Natural killer cell treated with Interleukin-12 subunit alpha and Interleukin-12 subunit beta and Interleukin-15 and Interleukin-18, amount 100 ng/mL, for 72 hours (primary cell): Measurements from ENCODE around the gene FGGY. TPM values are rescaled to one million over a fixed set of nuclear protein-coding genes. Genes with fewer than 3 reads are reported as not detected.
A peak's percentile ranks its signal among the peaks of the same experiment; 100 is the strongest.
"Not testable (repeated sequence)": the region's sequence is repeated elsewhere in the genome, so short reads cannot be mapped to it uniquely, and the experiment has no call there.

ENCODE experiments used
- ATAC-seq, 2 donors: fragments of 150-1000 bp; cut with Tn5 transposase in 1 of 2; sonication (Bioruptor Pico), chemical (Tn5 transposase) in 1 of 2; 2 replicates each; pipeline ENCODE4 v1.10.0; 2021
- DNase-seq: peaks from one replicate; pipeline ENCODE4 v3.0.0; 2022; ENCODE audit warnings: low spot score
- H3K27ac Mint-ChIP-seq, 2 donors: 1 replicate in 1 of 2; 2 replicates in 1 of 2; pipeline ENCODE4 v1.8.0; 2022; ENCODE audit warnings: mixed read lengths in 2 of 2, mild to moderate bottlenecking in 1 of 2, moderate library complexity in 1 of 2
- H3K27me3 Mint-ChIP-seq, 2 donors: 1 replicate in 1 of 2; 2 replicates in 1 of 2; pipeline ENCODE4 v1.8.0; 2022; ENCODE audit warnings: mixed read lengths in 2 of 2
- H3K36me3 Mint-ChIP-seq: one replicate; pipeline ENCODE4 v1.8.0; 2022; ENCODE audit warnings: mixed read lengths
- H3K4me1 Mint-ChIP-seq, 2 donors: 1 replicate in 1 of 2; 2 replicates in 1 of 2; pipeline ENCODE4 v1.8.0; 2022; ENCODE audit warnings: low read depth in 2 of 2, mixed read lengths in 2 of 2, mild to moderate bottlenecking in 1 of 2
- H3K4me3 Mint-ChIP-seq: one replicate; pipeline ENCODE4 v1.8.0; 2022; ENCODE audit warnings: mixed read lengths
- H3K9me3 Mint-ChIP-seq: 2 replicates; pipeline ENCODE4 v1.8.0; 2022; ENCODE audit warnings: mixed read lengths
- total RNA-seq, 2 donors: library from RNA; stranded (reverse); gene quantifications; one replicate each; pipeline ENCODE4 v1.2.3, GENCODE V29; 2022

FGGY gene
- total RNA-seq, 2 donors from 2014 or later = 10.9 to 11.9 TPM

DNA sequence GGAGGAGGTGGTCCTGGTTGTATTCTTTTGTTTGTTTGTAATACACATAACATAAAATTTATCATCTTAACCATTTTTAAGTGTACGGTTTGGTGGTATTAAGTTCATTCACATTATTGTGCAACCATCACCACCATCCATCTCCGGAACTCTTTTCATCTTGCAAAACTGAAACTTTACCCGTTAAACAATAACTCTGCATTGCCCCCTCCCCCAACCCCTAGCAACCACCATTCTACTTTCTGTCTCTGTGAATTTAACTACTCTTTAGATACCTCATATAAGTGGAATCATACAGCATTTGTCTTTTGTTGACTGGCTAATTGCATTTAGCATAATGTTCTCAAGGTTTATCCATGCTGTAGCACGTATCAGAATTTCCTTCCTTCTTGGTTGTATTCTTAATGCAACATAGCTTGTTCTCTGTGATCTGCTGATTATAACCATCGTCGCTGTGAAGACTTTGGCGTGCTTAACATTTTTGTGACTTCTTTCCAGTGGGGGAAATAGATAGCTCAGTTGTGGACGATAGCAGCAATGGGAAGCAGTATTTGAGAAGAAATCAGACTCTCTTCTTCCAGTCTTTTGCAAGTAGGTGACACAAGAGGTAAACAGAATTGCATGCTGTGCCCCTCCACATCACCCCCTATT, 400.4 kb downstream of the FGGY start:
- peak overlapping the region; percentile 47 to 55 for H3K27ac Mint-ChIP-seq
- no peaks in the 10 kb centered on the region for H3K27me3 Mint-ChIP-seq
- ATAC-seq (peak; percentile 76 to 81), DNase-seq (no peak)
- H3K4me1 Mint-ChIP-seq = peaks cover 27 to 30% of the 10 kb centered on the region in 2 donors
- H3K36me3 Mint-ChIP-seq = no peaks in the 10 kb centered on the region
- peak overlapping the region; percentile 73 for H3K4me3 Mint-ChIP-seq
- no peaks in the 10 kb centered on the region for H3K9me3 Mint-ChIP-seq

DNA sequence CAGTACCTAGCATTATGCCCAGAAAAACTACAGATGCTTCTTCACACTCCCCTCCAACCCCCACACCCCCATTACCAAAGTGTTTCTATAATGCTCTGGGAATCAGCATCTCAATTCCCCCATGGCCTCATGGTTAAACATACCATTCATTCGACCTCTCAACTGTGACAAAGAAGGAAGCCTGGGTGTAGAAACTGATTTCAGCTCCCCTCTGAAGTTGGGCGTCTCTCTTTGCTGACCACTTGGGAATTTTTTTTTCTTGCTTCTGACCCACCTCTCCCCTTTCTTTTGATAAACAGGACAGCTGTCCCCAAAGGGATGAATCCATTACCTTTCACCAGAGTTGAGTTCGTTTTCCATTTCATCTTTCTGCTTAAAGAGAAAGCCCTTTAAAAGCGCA, 401.5 kb downstream of the FGGY start:
- Mint-ChIP-seq H3K27me3 (no peaks in the 10 kb centered on the region), H3K4me1 (peaks cover 25 to 27% of the 10 kb centered on the region in 2 donors), H3K9me3 (no peaks in the 10 kb centered on the region), H3K36me3 (no peaks in the 10 kb centered on the region), H3K27ac (peak overlapping the region; percentile 47 to 55), H3K4me3 (peak overlapping the region; percentile 73)
- DNase-seq = no peak
- no peak for ATAC-seq

DNA sequence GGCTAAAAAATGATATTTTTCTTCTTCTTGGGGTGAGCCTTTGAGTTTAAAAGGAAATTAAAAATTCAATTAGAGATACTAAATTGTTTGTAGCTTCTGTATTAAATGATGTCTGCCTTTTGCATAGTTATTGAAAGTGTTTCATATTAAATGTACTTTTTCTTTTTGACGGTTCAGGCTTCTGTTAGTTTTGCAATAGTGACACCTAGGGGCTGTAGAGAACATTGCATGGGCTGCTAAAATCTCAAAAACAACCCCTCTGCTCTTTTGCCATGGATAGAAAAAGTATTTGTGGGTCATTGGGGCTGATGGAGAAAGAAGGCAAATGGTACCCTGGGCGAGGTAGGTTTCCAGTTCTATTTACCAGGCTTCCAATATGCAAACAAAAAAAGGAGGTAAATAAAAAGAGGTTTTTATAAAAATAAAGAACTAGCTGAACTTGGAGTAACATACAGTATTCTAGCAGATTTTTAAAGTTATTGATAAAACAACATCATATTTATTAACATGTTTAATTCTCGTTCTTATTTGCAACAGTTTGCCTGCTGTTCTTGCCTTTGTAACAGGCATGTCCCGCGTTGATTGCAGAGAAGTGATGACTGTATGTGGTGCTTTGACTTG, 402.4 kb downstream of the FGGY start:
- Mint-ChIP-seq H3K36me3 (no peaks in the 10 kb centered on the region), H3K4me1 (peaks cover 23 to 24% of the 10 kb centered on the region in 2 donors), H3K27ac (peak overlapping the region; percentile 47 to 55), H3K27me3 (no peaks in the 10 kb centered on the region), H3K4me3 (no peak overlapping the region), H3K9me3 (no peaks in the 10 kb centered on the region)
- DNase-seq (no peak), ATAC-seq (peak; percentile 49 to 56)

DNA sequence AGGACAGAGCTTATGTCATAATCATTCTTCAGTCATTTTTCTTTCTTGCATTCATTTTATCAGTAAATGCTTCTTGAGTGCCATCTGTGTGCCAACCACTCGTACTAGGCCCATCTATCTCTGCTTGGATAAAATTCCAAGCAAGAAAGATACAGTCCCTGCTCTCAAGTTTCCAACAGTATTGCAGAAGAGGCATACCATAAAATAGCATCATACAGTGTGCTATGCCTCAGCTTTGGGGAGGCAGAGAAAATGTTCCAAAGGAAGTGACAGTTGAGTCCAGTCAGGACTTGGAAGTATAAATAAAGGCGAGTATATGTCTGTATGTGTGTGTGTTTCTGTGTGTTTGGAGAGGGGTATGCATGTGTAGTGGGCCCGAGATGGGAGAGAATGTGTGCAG, 404.5 kb downstream of the FGGY start:
- H3K27me3 Mint-ChIP-seq = no peaks in the 10 kb centered on the region
- ATAC-seq = no peak

DNA sequence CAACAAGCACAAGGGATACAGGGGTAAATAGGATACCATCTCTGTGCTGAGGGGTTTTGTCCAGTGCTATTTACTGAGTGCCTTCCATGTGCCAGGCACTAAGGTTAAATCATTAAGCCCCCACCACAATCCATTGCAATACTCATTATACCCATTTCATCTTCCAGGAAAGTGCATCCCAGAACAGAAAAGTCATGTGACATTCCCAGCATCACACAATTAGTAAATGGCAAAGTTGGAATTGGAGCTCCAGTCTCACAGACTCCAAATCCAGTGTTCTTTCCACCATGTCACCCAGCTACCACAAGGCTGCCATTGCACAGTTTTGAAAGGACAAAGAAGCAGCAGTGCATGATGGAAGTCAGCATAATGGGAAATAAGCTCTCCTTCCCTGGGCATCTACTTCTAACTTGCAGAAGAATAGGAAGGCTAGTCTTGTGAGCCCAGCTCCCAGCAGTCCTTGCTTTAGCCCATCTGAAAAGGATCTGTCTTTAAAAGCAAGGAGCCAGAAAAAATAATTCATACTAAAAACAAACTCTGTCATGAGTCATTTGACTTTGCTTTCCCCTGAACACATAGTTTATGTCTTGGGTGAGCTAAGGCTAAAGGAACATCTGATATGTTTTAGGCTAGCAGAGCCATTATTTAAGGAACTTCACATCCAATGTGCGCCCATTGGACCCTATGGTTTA, 406.5 kb downstream of the FGGY start:
- no peak for DNase-seq
- H3K9me3 Mint-ChIP-seq = no peaks in the 10 kb centered on the region
- no peaks in the 10 kb centered on the region for H3K36me3 Mint-ChIP-seq
- ATAC-seq = no peak
- no peaks in the 10 kb centered on the region for H3K27me3 Mint-ChIP-seq
- no peak overlapping the region for H3K4me3 Mint-ChIP-seq
- peaks cover 4 to 8% of the 10 kb centered on the region in 2 donors for H3K4me1 Mint-ChIP-seq
- no peak overlapping the region for H3K27ac Mint-ChIP-seq

More for the DNA sequence above, 404.5 kb downstream of the FGGY start:
- H3K4me1 Mint-ChIP-seq = peaks cover 23 to 25% of the 10 kb centered on the region in 2 donors
- H3K9me3 Mint-ChIP-seq = no peaks in the 10 kb centered on the region
- H3K27ac Mint-ChIP-seq = no peak overlapping the region
- no peak for DNase-seq
- no peak overlapping the region for H3K4me3 Mint-ChIP-seq
- H3K36me3 Mint-ChIP-seq = no peaks in the 10 kb centered on the region

DNA sequence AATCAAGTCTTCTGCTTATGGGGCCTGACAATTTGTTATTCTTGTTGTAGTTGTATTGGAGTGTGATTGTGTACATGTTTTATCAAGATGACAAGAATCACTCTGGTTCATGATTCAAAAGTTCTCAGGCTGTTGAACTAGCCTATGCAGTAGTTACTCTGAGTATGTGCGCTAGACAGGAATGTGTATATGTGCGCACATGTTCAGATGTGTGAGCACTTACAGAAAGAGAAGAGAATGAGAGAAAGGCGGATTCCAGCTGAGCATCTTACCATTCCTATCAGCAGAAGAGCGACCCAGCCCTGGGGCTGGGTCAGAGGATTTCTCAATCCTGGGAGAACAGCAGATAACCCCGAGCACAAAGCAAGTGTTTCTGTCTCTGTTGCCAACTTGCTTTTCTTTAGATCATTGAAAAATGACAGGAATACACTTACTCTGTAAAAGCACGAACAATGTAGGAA, 407.1 kb downstream of the FGGY start:
- Mint-ChIP-seq H3K36me3 (no peaks in the 10 kb centered on the region), H3K9me3 (no peaks in the 10 kb centered on the region), H3K27me3 (no peaks in the 10 kb centered on the region), H3K4me1 (peaks cover 0 to 5% of the 10 kb centered on the region in 2 donors), H3K27ac (no peak overlapping the region), H3K4me3 (no peak overlapping the region)
- DNase-seq (no peak), ATAC-seq (no peak)

DNA sequence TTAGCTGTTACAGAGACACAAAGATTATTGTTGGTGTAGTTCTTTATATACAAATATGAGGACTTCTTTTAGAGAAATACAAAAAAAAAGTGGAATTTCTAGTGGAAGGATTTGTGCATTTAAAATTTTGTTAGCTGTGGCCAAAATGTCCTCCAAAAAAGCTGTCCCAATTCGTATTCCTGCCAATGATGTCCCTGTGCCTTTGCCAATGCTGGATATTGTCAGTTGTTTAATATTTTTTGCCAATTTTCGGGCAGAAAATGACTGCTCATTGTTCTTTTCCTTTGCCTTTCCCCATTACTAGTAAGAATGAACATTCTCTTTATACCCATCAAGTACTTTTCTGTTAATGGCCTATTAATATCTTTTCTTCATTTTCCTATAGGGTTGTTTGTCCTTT, 407.8 kb downstream of the FGGY start:
- H3K27me3 Mint-ChIP-seq = no peaks in the 10 kb centered on the region
- ATAC-seq (no peak), DNase-seq (no peak)
- peaks cover 0 to 2% of the 10 kb centered on the region in 2 donors for H3K4me1 Mint-ChIP-seq
- no peak overlapping the region for H3K4me3 Mint-ChIP-seq
- H3K9me3 Mint-ChIP-seq = no peaks in the 10 kb centered on the region
- H3K27ac Mint-ChIP-seq = no peak overlapping the region
- no peaks in the 10 kb centered on the region for H3K36me3 Mint-ChIP-seq

DNA sequence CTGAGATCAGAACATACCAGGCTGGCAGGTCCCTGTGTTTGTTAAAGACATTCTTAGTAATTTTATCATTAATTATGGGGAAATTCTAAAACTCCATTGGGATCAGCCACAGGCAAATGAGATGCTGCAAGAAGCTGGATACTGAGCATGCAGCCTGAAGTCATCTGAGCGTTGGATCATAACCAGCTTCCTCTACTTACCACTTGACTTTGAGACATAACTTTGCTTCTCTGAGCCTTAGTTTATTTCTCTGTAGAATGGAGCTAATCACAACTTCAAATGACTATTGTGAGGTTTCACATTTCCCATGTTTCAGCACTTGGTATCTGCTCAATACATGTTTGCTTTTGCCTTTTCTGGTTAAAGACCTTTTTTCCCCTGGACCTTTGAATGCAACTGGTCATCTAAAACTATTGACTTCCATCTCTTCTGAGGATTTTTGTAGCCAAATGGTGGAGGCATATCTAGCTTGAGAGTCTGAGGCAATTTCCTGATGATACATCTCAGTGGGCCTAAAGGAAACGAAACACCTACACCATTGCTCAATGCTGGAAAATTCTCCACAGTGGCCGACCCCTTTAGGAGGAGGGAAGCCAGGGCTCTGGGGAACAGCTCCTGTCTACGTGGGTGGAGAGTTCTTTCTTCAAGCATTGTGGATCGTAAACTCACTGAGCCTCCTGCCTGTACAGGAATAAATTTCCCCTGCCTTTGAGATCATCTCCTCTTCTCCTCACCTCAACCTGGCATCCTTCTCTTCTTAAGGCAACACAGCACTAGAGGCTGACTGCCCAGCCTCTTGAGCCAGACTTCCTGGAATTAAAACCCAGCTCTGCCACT, 408.8 kb downstream of the FGGY start:
- Mint-ChIP-seq H3K9me3 (no peaks in the 10 kb centered on the region), H3K27me3 (no peaks in the 10 kb centered on the region), H3K27ac (no peak overlapping the region), H3K36me3 (no peaks in the 10 kb centered on the region), H3K4me3 (no peak overlapping the region), H3K4me1 (peaks cover 0 to 2% of the 10 kb centered on the region in 2 donors)
- no peak for DNase-seq
- ATAC-seq = no peak

DNA sequence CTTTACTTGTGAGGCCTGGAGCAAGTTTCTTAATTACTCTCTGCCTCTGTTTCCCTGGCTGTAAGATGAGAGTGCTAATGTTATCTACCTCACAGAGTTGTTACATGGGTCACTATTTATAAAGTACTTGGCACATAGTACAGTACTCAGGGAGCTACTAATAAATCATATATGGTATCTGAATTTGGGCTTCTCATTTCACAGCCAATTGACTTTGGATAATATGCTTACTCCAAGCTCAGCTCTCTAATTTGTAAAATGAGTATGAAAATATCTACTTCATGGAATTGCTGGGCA, 409.4 kb downstream of the FGGY start:
- Mint-ChIP-seq H3K27ac (no peak overlapping the region), H3K27me3 (no peaks in the 10 kb centered on the region), H3K4me1 (peaks cover 0 to 2% of the 10 kb centered on the region in 2 donors), H3K36me3 (no peaks in the 10 kb centered on the region), H3K9me3 (no peaks in the 10 kb centered on the region), H3K4me3 (no peak overlapping the region)
- DNase-seq (no peak), ATAC-seq (no peak)

DNA sequence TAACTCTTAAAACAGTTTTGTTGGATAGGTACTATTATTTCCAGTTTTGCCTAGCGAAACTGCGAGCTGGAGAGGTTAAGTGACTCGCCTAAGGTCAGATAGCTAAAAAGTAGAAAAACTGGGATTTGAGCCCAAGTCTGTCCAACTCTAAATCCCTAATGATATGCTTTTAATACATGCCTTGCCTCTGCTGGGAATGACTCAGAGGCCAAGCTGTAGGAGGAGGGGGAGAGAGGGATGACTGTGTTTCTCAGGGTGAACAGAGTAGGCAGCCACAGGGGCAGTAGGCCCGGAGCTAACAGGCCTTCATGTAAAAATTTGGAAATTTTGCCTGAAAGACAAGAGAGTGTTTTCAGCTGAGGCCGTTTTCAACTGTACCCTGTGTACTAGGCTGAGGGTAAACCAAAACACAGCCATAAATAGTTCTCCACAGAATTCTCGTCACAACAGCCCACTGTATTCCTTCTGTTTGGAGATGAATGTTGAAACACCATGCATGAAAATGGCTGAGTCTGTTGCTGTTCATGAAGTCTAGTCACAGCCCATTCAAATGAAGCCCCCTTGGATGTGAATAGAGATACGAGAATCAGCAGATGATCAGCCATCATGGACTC, 410.4 kb downstream of the FGGY start:
- peaks cover 0 to 2% of the 10 kb centered on the region in 2 donors for H3K4me1 Mint-ChIP-seq
- DNase-seq (no peak), ATAC-seq (no peak)
- H3K27me3 Mint-ChIP-seq = no peaks in the 10 kb centered on the region
- H3K9me3 Mint-ChIP-seq = no peaks in the 10 kb centered on the region
- H3K4me3 Mint-ChIP-seq = no peak overlapping the region
- H3K27ac Mint-ChIP-seq = no peak overlapping the region
- no peaks in the 10 kb centered on the region for H3K36me3 Mint-ChIP-seq

DNA sequence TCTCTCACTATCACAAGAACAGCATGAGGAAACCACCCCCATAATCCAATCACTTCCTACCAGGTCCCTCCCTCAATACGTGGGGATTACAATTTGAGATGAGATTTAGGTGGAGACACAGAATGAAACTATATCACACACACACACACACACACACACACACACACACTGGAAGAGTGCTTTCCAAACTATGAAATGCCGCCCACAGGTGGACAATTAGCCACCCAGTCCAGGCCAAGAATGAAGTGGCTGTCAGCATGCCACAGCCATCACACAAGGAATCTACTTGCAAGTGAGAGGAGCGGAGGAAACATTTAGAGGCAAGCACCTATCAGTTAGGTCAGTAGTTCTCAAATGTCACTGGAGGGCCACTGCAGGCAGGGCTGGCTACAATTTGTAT, 412.4 kb downstream of the FGGY start:
- Mint-ChIP-seq H3K9me3 (no peaks in the 10 kb centered on the region), H3K4me3 (no peak overlapping the region), H3K27ac (no peak overlapping the region), H3K36me3 (no peaks in the 10 kb centered on the region), H3K27me3 (no peaks in the 10 kb centered on the region), H3K4me1 (peaks cover 0 to 2% of the 10 kb centered on the region in 2 donors)
- ATAC-seq (no peak), DNase-seq (no peak)

DNA sequence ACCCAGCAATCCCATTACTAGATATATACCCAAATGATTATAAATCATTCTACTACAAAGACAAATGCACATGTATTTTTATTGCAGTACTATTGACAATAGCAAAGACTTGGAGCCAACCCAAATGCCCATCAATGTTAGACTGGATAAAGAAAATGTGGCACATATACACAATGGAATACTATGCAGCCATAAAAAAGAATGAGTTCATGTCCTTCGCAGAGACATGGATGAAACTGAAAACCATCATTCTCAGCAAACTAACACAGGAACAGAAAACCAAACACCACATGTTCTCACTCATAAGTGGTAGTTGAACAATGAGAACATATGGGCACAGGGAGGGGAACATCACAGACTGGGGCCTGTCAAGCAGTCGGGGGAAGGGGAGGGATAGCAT, 414.0 kb downstream of the FGGY start:
- ATAC-seq, H3K4me1 Mint-ChIP-seq, H3K36me3 Mint-ChIP-seq, H3K27ac Mint-ChIP-seq, H3K9me3 Mint-ChIP-seq, H3K4me3 Mint-ChIP-seq, H3K27me3 Mint-ChIP-seq, DNase-seq: not testable (repeated sequence)

DNA sequence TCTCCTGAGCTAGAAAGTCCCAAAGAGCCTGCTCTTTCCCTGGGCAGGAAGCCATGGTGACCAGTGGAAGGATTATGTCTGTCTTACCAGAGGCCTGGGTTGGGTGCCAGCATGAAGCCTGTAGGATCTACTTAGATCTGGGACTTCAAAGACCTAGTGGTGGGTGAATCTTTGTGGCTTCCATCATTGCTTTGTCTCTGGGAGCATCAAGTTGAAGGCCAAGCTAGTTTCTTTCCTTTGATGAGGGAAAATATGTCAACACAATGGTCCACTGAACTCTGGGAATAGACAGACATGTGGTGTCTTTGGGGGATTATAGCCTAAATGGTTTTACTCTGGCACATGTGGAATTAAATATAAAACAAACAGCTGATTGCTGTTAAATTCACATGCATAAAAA, 417.3 kb downstream of the FGGY start:
- Mint-ChIP-seq H3K4me1 (no peaks in the 10 kb centered on the region), H3K4me3 (no peak overlapping the region)
- no peak for ATAC-seq

More for the DNA sequence above, 417.3 kb downstream of the FGGY start:
- no peak for DNase-seq
- no peaks in the 10 kb centered on the region for H3K9me3 Mint-ChIP-seq
- H3K27me3 Mint-ChIP-seq = no peaks in the 10 kb centered on the region
- H3K36me3 Mint-ChIP-seq = no peaks in the 10 kb centered on the region
- H3K27ac Mint-ChIP-seq = no peak overlapping the region
